Tibial nerve (tissue), 4 donors: ENCODE data around the gene ZNHIT6. TPM values are rescaled to one million over a fixed set of nuclear protein-coding genes. Genes with fewer than 3 reads are reported as not detected.

ENCODE experiments used
- DNase-seq, 2 donors: peaks; one replicate each; pipeline ENCODE4 v3.0.0-alpha.2; 2019; ENCODE audit warnings: low spot score in 2 of 2
- H3K27ac ChIP-seq, 4 donors: fragments of 200-600 bp; sonication (generic) in 3 of 4; one replicate each; pipeline ENCODE4 v1.5.1; 2017 to 2019; ENCODE audit warnings: mild to moderate bottlenecking in 1 of 4
- H3K27me3 ChIP-seq, 2 donors: fragments of 200-600 bp; sonication (generic) in 1 of 2; one replicate each; pipeline versions ENCODE4 v1.5.1 to v1.6.0; 2017 to 2019
- H3K36me3 ChIP-seq, 3 donors: fragments of 200-600 bp; sonication (generic); one replicate each; pipeline ENCODE4 v1.5.1; 2018 to 2019
- H3K4me1 ChIP-seq, 4 donors: fragments of 200-600 bp; sonication (generic) in 3 of 4; one replicate each; pipeline ENCODE4 v1.5.1; 2017 to 2019
- H3K4me3 ChIP-seq, 4 donors: fragments of 200-600 bp; sonication (generic) in 3 of 4; one replicate each; pipeline ENCODE4 v1.5.1; 2017 to 2019; ENCODE audit warnings: mild to moderate bottlenecking in 1 of 4, moderate library complexity in 1 of 4
- H3K9me3 ChIP-seq, 4 donors: fragments of 200-600 bp; sonication (generic) in 3 of 4; one replicate each; pipeline ENCODE4 v1.5.1; 2017 to 2019
- EP300 ChIP-seq, 2 donors: sonication (generic); formaldehyde crosslinking; IDR thresholded peaks; one replicate each; pipeline ENCODE4 v1.6.1; 2017; ENCODE audit warnings: antibody characterized with exemption in 2 of 2, mild to moderate bottlenecking in 1 of 2
- POLR2A ChIP-seq, 2 donors: fragments of 450-650 bp; IDR thresholded peaks; one replicate each; pipeline ENCODE4 v1.6.1; 2017; ENCODE audit warnings: antibody characterized with exemption in 2 of 2, mild to moderate bottlenecking in 2 of 2, moderate library complexity in 2 of 2
- WGBS, 2 donors: methylation state at CpG; one replicate each; pipeline ENCODE4 v1.1.5; 2018; 5-methylcytosine and 5-hydroxymethylcytosine counted together
- total RNA-seq, 4 donors: library from RNA; depleted of rRNA; stranded (reverse); fragments of >200 nt; gene quantifications; one replicate each; pipeline ENCODE4 v1.1.0, GENCODE V29; 2016
- TF ChIP-seq, protein P1 (sequence below), 5 experiments: fragments of 200-600 bp in 3 of 5; fragments of 450-650 bp in 2 of 5; sonication (generic) in 3 of 5; IDR thresholded peaks; one replicate each; pipeline ENCODE4 v1.5.1; 2016 to 2019; ENCODE audit warnings: antibody characterized with exemption in 5 of 5, mild to moderate bottlenecking in 3 of 5, moderate library complexity in 2 of 5

ZNHIT6 gene
- total RNA-seq, 4 donors from 2014 or later: 10.4 to 22.1 (median 17.7) TPM

DNA sequence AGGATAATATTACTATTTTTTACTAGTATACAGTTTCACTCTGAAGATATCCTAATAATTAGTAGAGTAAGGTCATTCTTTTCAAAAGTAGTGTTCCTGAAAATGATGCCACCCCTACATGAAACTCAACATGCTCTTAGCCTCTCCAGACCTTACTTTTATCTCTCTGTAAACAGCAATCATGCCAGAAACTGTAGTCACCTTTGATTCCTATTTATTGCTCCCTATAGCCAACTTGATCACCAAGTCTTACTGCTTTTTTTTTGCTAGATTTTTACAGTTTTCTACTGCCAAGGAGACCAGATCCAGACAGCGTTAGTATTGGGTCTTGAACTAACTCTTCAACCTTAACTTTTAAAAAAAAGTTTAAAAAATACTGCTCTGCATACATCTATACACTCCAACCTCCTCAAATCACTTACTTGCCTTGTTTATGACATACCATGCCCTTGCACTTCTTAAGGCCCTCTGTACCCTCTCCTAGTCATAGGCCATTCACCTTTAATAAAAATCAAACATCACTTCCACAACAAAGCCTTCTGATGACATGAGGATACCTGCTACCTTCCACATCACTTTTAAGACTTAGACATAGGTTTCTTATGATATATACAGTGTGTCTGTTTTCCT is 36.1 kb downstream of the ZNHIT6 start:
- H3K4me3 ChIP-seq: no peak overlapping the region
- no peaks in the 10 kb centered on the region for H3K27me3 ChIP-seq
- no peak overlapping the region for H3K27ac ChIP-seq
- H3K36me3 ChIP-seq: peaks cover 0 to 41% (median 0%) of the 10 kb centered on the region in 3 donors
- WGBS, 2 donors: 92 to 93% methylated on average over 1 of the region's 1 CpG
- no peaks in the 10 kb centered on the region for H3K9me3 ChIP-seq
- DNase-seq: no peak
- H3K4me1 ChIP-seq: no peaks in the 10 kb centered on the region
- no peak for TF ChIP-seq EP300 (IDR thresholded peaks at IDR 0.05)
- TF ChIP-seq, protein P1, sequence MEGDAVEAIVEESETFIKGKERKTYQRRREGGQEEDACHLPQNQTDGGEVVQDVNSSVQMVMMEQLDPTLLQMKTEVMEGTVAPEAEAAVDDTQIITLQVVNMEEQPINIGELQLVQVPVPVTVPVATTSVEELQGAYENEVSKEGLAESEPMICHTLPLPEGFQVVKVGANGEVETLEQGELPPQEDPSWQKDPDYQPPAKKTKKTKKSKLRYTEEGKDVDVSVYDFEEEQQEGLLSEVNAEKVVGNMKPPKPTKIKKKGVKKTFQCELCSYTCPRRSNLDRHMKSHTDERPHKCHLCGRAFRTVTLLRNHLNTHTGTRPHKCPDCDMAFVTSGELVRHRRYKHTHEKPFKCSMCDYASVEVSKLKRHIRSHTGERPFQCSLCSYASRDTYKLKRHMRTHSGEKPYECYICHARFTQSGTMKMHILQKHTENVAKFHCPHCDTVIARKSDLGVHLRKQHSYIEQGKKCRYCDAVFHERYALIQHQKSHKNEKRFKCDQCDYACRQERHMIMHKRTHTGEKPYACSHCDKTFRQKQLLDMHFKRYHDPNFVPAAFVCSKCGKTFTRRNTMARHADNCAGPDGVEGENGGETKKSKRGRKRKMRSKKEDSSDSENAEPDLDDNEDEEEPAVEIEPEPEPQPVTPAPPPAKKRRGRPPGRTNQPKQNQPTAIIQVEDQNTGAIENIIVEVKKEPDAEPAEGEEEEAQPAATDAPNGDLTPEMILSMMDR (IDR thresholded peaks at IDR 0.05): no peak
- no peak for TF ChIP-seq POLR2A (IDR thresholded peaks at IDR 0.05)

DNA sequence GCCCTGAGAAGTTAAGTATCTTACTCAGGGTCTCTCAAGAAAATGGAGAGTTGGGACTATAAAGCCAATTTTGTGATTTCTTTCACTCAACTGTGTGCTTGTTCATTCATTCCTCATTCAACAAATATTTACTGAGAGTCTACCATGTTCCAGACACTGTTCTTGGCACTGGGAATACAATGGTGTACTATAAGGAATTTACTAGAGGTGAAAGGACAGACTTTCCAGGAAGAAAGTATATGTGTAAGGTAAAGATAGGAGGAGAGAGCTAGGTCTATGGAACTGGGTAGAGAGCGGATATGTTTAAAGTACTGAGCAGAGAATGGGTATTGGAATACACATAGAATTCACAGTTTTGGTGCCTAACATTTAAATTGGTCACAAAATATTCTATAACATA is 42.3 kb downstream of the ZNHIT6 start:
- Histone ChIP-seq H3K9me3 (no peaks in the 10 kb centered on the region), H3K4me1 (no peaks in the 10 kb centered on the region), H3K36me3 (peaks cover 0 to 7% (median 0%) of the 10 kb centered on the region in 3 donors), H3K27ac (no peak overlapping the region), H3K4me3 (no peak overlapping the region), H3K27me3 (no peaks in the 10 kb centered on the region)
- TF ChIP-seq EP300 (IDR thresholded peaks at IDR 0.05): no peak
- TF ChIP-seq, protein P1 (IDR thresholded peaks at IDR 0.05): no peak
- TF ChIP-seq POLR2A (IDR thresholded peaks at IDR 0.05): no peak
- 94 to 98% methylated on average over 1 of the region's 1 CpG for WGBS, 2 donors
- DNase-seq: no peak

DNA sequence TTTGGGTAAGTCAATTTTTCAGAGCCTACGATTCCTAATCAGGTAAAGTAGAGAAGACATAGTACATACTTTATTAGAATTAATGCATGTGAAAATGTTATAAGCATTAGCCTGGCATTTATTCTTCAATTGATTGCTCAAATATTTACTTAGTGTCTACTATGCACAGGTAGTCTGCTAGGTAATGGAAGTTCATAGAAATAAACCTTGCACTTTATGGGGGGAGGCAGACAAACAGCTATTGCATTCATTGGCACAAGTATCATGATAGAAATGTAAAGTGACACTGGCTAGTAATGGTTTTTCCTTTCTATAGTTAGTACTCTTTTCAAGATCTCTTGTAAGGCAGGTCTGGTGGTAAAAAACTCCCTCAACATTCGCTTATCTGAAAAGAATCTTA is 44.9 kb downstream of the ZNHIT6 start:
- TF ChIP-seq POLR2A (IDR thresholded peaks at IDR 0.05) (no peak), EP300 (IDR thresholded peaks at IDR 0.05) (no peak)
- TF ChIP-seq, protein P1 (IDR thresholded peaks at IDR 0.05): no peak
- Histone ChIP-seq H3K27me3 (no peaks in the 10 kb centered on the region), H3K27ac (no peak overlapping the region), H3K9me3 (no peaks in the 10 kb centered on the region), H3K4me3 (no peak overlapping the region), H3K36me3 (peaks cover 0 to 5% (median 0%) of the 10 kb centered on the region in 3 donors), H3K4me1 (no peaks in the 10 kb centered on the region)
- no peak for DNase-seq
- WGBS, 2 donors: 97 to 98% methylated on average over 2 of the region's 2 CpGs

DNA sequence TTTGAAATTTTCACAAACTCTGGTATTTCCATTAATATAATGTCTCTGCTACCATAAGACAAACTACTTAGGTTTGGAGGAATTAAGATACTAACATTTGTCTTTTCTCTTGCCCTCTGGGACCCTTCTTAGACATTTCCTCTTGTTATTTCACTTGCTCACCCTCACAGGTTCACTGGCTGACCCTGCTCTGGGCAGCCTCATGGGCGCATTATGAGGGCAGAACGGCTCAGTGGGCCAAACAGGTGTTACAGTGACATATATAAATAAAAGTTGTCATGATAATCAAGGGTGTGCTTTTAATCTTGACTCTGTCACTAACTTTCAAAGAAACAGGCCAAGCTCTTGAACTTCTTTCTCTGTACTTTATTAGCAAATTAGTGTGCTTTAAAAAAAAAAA is 46.5 kb downstream of the ZNHIT6 start:
- Histone ChIP-seq H3K27ac (no peak overlapping the region), H3K27me3 (no peaks in the 10 kb centered on the region), H3K4me3 (no peak overlapping the region), H3K36me3 (peaks cover 0 to 8% (median 0%) of the 10 kb centered on the region in 3 donors), H3K4me1 (no peaks in the 10 kb centered on the region), H3K9me3 (no peaks in the 10 kb centered on the region)
- DNase-seq: no peak
- WGBS, 2 donors: 17% methylated on average over 2 of the region's 2 CpGs
- TF ChIP-seq POLR2A (IDR thresholded peaks at IDR 0.05): no peak
- TF ChIP-seq, protein P1 (IDR thresholded peaks at IDR 0.05): no peak
- TF ChIP-seq EP300 (IDR thresholded peaks at IDR 0.05): no peak

DNA sequence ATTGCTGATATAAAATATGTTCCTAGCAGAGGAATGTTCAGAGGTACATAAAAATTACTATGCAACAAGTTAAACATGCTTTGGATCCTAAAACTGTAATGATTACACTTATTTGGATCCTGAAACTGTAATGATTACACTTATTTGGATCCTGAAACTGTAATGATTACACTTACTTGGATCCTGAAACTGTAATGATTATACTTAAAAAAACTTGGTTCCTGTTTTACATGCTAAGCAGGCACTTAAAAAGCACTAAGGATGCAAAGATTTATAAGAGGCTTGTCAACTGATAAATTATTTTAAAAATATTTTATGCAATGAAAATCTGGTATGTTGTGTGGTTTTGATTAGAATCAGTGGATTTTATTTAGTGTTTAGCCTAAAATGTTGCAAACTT is 47.7 kb downstream of the ZNHIT6 start:
- no peak overlapping the region for H3K27ac ChIP-seq
- H3K36me3 ChIP-seq: peaks cover 0 to 8% (median 0%) of the 10 kb centered on the region in 3 donors
- no peak overlapping the region for H3K4me3 ChIP-seq
- DNase-seq: no peak
- no peaks in the 10 kb centered on the region for H3K27me3 ChIP-seq
- no peaks in the 10 kb centered on the region for H3K9me3 ChIP-seq
- TF ChIP-seq EP300 (IDR thresholded peaks at IDR 0.05): no peak
- TF ChIP-seq, protein P1 (IDR thresholded peaks at IDR 0.05): no peak
- TF ChIP-seq POLR2A (IDR thresholded peaks at IDR 0.05): no peak
- H3K4me1 ChIP-seq: no peaks in the 10 kb centered on the region
